NCI-H526 (cell line): ENCODE results near the gene PDZD2.

Experiments
- DNase-seq, 2 experiments: peaks; one replicate each; lab custom pipeline; 2025; lab: John Stamatoyannopoulos, UW

Gene PDZD2

DNA sequence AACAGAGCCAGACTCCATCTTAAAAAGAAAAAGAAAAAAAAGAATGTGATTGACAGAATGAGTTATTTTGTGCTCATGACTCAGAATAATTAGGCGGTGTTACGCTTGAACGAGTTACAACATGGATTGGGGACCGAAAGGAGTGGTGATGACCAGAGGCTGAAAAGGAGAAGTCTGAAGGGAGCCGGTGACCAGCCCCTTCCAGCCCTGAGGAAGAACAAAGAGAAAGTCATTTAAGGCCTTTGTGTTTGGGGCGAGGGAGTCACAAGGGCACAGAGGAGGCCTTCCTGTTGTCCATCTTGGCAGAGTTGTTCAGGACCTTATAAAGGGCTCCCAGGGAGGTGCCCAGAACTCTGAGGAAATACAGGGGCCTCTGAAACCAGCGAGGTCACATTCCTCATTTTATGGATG lies 403.6 kb downstream of the PDZD2 start:
- DNase-seq, result no peak

DNA sequence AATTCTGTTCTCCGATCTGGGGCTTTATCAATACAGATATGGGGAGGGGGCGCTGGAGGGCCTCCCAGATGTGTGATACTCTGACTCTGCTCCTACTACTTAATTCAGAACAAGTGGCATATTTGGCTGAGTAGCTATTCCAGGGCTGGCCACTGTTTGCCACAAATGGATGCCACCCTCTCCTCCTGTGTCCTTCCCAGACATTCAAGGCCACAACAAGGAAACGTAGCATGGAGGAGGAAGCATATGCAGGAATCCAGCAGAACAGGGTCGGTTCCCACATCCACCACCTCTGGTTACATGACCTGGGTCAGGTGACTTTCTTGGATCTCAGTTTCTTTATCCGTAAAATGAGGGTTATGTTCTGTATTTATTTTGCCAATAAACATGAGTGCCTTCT lies 404.2 kb downstream of the PDZD2 start:
- no peak for DNase-seq

DNA sequence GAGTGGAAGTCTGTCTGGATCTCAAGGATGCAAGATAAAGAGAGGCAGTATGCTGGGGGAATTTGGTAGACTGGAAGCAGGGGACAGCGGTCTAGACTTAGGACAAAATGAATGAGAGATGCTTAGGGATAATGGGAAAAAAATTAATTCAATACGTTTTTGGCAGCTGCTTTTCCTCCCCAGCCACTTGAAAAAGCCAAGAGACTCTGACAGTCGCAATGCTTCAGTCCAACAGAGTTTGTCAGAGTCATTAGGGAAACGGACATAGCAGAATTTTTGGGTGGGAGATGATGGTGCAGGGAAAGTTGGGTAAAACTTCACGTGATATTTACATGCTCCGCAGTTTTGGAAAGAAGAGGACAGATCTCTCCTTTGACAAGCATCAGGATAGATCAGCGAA lies 405.5 kb downstream of the PDZD2 start:
- DNase-seq, result no peak

DNA sequence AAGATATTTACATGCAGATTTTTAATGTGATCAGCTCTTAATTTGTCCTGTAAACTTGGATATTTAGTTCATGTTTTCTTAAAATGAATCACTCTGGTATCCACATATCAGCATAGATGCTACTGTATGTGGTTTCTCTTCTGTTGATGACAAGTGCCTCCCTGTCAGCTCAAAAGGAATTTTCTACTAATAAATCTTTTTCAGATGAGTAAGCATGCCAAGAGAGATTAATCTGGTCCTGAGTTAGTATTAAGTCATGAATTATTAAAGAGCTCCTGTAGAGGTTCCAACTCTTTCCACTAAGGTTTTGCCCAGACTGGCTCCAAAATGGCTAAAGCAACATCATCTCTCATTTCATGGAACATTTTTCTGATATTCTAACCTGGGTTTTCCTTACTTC lies 406.0 kb downstream of the PDZD2 start:
- DNase-seq, result no peak

DNA sequence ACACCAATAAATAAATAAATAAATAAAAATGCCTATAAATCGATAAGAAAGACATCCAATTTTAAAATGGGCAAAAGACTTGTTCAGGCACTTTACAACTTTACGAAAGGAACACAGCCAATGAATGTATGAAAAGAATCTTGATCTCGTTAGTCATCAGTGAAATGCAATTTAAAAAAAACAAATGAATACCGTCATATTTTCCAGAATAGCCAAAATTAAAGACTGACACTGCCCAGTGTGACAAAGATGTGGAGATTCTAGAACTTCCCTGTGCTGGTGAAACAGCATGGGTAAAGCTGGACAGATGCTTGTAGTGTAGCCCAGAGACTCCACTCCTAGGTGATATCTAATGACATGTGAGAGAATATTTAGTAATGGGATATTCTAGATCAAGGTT lies 408.1 kb downstream of the PDZD2 start:
- DNase-seq, result no peak

DNA sequence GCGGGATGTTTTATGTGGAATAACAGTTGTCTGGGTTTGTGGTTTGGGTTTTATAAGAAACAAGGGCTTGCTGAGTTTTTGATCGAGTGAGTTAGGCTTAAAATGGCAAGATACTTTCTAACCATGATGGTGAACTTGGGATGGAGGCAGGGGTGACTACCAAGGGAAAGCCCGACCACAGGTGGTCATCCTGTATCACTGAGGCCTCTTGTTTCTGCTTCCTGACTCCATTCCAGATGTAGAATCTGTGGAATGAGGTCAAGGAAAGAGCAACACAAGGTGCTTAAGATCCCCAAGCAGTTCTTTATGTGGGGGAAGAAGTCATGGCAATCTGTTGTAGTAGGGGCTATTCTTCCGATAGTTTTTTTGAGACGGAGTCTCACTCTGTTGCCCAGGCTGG lies 412.9 kb downstream of the PDZD2 start:
- DNase-seq, result no peak

DNA sequence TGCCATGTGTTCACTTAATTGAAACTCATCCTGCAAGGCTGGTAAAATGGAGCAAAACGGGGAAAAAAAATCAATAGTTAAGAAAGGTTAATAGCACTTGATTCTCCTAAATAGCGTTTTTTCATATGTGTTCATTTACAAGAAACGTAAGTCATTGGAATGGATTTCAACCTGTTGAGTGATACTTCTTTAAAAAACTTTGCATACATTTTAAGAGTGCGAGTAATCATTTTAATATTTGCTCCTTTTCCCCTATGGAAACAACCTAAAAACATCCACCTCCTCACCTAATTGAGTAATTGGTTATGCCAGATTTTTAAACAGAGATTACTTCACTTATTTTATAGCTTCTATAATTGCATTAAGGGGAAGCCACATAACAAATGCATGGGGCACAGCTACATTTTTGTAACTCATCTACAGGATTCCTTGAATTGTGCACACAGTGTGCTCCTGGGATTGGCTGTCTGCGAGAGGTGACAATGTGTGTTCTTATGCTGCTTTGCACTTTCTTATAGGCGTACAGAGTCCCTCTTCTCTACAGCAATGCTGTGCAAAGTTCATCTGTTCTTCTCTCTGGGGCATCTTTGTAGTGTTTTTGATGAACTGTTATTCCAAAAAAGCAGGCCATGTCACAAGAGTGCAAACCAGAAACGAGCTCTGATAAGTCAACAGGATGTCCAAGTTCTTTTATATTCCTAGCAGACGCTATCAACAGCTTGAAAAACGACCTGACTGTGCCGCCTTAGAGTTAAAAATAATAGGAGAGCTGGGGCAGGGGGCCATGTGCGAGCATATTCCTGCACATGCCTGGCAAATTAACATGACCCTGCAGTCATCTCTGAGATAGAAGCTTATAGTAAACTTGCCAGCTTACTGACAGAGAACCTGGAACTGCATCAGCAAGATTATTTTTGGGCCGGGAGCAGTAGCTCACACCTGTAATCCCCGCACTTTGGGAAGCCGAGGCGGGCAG lies 417.2 kb downstream of the PDZD2 start:
- no peak for DNase-seq

DNA sequence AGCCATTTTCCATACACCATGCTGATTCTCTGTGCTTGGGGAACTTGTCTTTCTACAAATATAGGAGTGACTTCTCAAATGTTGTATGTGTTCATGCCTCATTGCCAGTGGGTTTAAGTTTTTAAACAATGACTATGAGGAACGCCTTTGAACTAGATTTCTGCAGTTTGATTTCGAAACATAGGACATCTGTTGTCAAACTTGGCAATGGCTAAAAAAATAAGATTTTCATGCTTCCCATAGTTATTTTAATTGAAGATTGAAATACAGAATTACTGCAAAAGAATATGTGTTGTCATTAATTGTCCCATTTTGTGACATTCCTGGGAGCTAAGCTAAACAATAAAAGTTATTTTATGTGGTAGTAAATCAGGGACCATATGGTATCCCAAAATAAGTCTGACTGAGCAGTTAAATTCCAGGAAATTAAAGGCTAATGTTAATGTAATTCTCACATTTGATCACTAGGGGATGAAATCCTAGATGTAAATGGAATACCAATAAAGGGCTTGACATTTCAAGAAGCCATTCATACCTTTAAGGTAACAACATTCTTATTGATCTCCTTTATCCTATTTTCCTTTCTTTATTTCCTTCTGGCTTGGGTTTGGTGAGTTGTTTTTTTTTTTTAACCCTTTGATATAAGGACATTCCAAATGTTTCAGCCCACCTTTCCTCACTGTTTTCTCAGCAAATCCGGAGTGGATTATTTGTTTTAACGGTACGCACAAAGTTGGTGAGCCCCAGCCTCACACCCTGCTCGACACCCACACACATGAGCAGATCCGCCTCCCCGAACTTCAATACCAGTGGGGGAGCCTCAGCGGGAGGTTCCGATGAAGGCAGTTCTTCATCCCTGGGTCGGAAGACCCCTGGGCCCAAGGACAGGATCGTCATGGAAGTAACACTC lies 418.5 kb downstream of the PDZD2 start:
- no peak for DNase-seq

DNA sequence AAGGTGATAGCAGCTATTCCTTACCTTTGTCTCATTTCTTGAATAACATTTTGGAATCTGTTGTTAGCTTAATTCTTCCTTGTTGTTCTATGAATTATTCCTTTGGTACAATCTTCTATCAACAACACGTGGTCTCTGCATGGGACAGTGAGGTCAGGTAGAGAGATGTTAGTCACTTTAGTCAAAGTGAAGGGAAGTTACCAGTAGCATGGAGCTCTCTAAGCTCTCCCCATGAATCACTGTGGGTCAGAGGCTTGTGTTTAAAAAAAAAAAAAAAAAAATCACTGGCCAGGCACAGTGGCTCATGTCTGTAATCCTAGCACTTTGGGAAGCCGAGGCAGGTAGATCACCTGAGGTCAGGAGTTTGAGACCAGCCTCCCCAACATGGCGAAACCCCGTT lies 419.2 kb downstream of the PDZD2 start:
- no peak for DNase-seq

DNA sequence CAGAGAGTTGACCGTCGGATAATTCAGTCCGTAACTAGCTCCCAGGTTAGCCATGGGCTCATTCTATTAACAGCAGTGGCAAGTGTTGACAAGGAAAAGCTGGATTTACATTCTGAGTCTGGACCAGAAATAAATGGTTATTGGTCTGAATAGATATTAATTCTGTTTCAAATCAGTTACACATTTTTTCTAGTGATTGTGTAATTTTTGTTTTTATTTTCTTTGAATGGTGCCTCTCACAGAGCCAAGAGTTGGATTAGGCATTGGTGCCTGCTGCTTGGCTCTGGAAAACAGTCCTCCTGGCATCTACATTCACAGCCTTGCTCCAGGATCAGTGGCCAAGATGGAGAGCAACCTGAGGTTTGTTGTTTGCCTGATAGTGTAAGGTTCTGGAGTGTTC lies 420.1 kb downstream of the PDZD2 start:
- DNase-seq, result no peak

DNA sequence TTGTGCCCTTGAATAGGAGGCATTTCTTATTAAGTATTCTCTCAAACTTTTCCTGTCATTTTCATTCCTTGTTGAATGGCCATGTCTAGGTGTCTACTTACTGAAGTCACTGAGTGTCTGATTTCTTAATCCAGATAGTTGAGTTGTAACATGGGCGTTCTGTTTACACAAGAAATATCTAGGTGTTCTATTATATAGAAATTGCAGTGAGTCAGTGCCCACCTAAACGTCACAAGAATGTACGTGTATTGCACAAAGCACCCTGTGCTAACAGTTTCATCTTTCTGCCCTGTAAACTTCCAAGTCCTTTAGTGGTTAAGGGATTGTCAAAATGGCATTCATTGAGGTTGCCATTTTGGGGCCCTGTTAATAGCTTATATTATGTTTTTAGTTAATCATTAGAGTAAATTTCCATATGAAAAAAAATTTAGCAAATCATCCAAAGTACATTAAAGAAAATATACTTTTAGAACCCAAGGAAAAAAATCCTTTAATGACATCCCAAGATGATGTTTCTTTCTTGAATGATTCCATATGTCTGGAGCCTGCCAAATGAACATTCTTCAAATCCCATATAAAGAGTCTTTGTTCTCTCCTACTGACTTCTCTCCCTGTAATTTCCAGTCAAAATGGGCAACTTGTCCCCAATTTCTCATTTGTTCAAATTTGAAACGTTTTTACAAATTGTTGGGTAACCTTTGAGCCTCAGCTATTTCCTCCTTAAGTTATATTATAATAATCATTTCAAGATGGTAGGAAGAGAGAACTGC lies 421.0 kb downstream of the PDZD2 start:
- DNase-seq, result no peak

DNA sequence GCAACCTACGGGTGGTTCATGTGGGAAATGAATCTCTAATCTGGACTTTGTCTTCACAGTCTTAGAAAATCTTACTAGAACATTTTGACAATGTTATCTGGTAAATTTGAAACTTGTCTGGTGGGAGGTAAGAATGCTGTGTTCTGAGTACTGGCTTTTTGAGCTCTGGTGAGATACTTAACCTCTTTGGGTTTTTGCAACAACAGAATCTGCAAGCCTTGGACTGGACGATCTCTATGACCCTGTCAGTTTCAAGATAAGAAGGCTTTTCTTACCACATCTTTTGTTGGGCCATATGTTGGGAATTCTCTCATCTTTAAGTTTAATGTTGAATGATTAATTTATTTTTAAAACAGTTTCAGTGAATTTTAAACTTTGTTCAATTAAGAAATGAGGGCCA lies 422.3 kb downstream of the PDZD2 start:
- DNase-seq, result no peak

DNA sequence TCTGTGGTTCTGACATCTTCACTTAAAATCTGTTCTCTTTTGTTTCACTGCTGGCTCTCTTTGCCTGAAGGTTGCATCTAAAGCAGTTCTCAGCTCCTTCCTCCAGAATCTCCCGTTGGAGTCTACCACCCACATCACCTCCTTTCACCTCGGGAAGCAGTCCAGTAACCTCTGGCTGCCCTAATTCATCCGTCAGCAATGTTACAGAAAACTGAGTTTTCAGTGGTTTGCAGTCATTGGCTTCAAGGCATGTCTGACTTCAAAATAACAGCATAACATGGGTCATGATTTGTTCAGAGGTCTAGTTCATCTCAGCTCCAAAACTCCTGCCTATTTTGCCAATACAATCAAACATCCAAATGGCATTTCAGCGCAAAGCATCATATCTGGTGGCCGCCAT lies 427.5 kb downstream of the PDZD2 start:
- no peak for DNase-seq

DNA sequence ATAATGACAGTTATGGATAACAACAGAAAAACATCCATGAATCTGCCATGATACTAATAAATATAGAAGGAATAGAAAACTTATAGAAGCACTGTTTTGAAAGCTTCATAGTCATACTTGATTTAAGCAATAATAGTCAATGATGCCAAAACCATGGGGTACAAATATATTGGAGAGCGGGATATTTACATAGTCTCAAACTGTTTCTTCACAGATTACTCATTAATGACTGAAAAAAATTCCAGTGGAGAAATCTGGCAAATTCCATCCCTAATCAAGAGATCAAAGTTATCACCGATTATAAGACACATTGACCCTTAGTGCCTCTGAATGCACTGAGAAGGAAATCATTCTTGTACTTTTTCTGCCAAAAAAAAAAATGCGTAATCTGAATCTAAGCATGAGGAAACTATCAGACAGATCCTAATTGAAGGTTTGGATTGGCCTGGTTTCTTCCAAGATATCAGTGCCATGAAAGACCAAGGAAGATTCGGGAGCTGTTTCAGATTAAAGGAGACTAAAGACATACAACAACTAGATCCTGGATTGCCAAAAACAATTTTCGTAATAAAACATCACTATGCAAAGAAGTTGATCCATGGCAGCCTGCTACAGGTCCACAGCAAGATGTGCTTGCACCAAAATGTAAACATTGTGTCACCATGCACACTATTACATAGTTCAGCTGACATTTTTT lies 429.0 kb downstream of the PDZD2 start:
- DNase-seq, result no peak

DNA sequence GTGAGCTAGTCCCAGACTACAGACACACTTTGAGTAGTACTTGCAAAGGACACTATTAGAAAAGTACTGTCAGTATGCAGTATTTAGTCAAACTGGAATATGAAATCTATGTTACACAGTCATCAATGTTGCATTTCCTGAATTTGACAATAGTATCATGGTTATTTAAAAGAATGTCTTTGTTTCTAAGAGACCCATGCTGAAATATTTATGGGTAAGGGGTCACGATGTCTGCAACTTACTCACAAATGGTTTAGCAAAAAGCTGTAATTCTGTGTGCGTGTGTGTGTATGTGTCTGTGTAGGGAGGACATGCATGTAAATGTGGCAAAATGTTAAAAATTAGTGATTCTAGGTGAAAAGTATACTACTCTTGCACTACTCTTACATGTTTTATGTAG lies 429.6 kb downstream of the PDZD2 start:
- DNase-seq, result no peak

DNA sequence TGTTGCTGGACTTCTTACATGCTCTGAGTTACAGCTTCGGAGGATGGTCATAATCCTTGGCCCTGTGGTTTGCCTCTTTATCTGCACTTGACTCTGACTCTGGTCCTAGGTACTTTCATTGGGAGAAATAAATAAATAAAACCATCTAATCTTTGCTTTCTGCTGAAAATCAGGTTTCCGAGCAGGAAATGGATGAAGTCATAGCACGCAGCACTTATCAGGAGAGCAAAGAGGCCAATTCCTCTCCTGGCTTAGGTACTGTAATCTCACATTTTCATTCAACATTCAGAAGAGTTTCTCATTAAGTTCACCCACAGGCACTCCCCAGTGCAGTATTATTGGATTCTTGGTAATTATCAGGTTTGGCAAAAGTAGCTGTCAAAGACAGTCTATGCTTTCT lies 430.5 kb downstream of the PDZD2 start:
- no peak for DNase-seq

DNA sequence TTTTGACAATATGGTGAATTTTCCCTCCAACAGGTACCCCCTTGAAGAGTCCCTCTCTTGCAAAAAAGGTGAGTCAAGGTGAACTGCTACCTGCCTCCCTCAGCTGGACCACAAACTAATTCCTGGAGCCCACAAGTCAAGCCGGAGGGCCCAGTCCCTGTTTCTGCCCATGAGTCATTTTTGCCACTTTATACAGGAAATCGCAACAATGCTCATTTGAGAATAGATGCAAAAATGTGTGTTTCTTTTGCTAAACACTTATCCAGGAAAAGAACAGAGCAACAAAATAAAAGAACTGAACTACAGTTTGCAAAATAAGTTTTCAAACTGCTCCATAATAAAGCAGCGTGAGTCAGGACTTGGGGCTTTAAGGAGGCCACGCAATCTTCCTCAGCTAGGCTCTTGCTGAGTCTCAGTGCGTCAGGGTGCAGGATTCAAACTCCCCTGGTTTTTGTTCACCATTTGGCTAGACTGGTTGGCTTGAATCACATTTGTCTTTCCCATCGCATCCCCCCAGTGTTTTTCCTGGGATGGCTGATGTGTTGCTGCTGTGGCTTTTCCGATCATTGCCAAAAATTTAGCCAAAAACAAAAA lies 432.5 kb downstream of the PDZD2 start:
- DNase-seq, result no peak

DNA sequence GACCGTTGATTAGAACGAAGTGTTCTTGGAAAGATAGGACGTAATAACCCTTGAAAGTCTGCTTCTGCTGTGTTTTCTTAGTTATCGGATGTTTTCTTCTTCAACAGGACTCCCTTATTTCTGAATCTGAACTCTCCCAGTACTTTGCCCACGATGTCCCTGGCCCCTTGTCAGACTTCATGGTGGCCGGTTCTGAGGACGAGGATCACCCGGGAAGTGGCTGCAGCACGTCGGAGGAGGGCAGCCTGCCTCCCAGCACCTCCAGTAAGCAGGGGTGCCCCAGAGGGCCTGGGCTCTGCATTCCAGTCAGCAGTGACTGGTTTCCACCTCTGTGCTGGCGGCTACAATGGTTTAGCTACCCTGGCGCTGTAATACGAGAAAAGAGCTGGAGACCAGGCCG lies 433.1 kb downstream of the PDZD2 start:
- no peak for DNase-seq

DNA sequence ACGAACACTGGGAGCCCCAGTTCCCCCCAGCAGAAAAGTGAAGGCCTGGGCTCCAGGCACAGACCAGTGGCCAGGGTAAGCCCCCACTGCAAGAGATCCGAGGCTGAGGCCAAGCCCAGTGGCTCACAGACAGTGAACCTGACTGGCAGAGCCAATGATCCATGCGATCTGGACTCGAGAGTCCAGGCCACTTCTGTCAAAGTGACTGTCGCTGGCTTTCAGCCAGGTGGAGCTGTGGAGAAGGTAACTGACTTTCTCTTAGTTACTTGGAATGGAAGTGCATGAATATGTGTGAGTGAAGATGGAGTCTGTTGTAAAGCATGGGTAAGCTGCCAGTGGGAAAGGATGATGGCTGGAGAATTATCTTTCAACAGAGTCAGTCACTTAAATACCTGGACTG lies 435.5 kb downstream of the PDZD2 start:
- DNase-seq, result peak in 1 of 2 experiments; percentile 21

DNA sequence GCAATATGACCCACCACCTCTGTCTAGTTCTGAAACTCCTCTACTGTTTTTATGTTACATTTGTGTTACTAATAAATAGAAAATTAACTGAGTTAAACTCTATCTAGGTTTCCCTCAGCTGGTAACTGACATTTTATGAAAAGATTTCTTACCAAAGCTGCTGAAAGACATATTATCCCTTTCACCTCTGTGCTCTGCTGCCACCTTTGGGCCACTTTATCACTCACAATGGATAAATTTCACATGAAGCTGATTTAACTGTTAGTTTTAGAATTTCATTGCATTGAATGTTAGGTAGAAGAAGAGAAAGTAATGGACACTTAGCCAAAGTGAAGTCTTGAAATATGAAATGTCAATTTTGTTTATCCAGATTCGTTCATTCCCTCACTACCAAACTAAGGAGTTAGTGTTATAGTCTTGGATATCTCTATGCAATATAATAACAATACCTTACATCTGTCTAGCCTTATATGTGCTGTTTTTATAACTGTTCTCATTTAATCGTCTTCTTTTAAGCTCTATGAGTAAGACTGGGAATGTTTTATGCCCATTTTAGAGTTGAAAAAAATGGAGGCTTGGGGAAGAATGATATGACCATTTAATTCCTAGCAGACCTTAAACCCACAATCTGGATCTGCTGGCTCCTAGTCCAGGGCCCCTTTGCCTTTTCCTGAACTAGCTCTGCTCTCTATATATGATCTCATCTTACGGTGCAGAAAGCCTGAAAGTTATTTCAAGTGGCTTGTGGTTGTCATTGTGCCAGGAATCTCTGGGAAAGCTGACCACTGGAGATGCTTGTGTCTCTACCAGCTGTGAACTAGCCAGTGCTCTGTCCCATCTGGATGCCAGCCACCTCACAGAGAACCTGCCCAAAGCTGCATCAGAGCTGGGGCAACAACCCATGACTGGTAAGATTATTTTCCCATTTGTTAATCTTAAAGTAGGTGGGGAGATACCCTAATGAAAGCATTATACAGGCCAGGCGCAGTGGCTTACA lies 438.1 kb downstream of the PDZD2 start:
- peak; percentile 4 to 53 for DNase-seq
